ENCODE data around the gene TTC16.

The TTC16 gene

GRCh38 chr9:127717766-127718165 is 1.9 kb downstream of the TTC16 start:
- no peak overlapping the region for H3K4me3 ChIP-seq (ENCODE audit: low read depth, low read length)
- DNase-seq (ENCODE audit: low read depth): no peak
- TF ChIP-seq CTCF (conservative IDR thresholded peaks at IDR 0.05; ENCODE audit: low read depth, low read length): no peak

DNA sequence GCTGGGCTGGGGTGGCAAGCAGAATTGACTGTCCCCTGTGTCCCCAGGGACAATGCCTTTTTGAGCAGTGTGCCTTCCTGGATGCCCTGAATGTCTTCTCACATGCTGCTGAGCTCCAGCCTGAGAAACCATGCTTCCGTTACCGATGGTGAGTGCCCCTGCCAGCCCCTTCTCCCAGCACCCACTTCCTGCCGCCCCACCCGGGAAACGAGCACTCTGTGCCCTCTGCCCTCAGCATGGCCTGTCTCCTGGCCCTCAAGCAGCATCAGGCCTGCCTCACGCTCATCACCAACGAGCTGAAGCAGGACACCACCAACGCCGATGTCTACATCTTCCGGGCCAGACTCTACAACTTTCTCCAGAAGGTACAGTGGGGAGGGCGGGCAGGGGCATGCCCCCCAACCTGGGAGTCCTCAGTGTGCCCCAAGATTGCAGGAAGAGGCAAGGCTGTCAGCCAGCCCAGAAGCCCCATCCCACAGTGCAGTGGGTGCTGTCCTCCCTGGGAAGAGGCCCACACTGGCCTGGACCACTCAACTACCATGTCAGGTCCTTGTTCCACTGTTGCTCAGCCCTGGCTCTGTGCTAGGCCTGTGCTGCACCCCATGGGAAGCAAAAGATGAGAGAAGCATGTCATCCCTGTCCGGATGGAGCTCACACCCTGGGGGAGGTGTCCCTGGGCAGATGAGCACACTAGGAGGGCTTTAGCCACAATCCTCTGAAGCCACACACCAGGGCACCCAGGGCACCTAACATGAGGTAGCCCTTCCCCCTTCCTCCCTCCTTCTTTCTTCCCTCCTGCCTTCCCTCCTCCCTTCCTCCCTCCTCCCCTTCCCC is 4.4 kb downstream of the TTC16 start:
- TF ChIP-seq CTCF (conservative IDR thresholded peaks at IDR 0.05; ENCODE audit: low read depth, low read length): no peak
- H3K4me3 ChIP-seq (ENCODE audit: low read depth, low read length): no peak overlapping the region
- DNase-seq (ENCODE audit: low read depth): no peak

DNA sequence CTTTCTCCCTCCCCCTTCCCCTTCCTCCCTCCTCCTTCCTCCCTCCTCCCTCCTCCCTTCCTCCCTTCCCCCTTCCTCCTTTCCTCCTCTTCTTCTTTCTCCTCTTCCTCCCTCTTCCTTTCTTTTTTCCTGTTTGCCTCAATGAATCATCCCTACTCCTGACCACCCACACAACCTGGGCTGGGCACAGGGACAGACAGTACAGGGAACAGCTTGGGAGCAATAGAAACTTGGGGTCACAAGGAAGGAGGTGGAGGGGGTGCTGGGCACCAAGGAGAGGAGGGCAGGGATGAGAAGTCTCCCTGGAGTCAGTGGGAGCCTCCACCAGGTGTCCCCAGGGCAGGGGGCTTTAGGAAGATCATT is 5.0 kb downstream of the TTC16 start:
- no peak for TF ChIP-seq CTCF (conservative IDR thresholded peaks at IDR 0.05; ENCODE audit: low read depth, low read length)
- no peak overlapping the region for H3K4me3 ChIP-seq (ENCODE audit: low read depth, low read length)
- DNase-seq (ENCODE audit: low read depth): no peak

GRCh38 chr9:127721391-127721821 is 5.5 kb downstream of the TTC16 start:
- TF ChIP-seq CTCF (conservative IDR thresholded peaks at IDR 0.05; ENCODE audit: low read depth, low read length): no peak
- no peak overlapping the region for H3K4me3 ChIP-seq (ENCODE audit: low read depth, low read length)
- no peak for DNase-seq (ENCODE audit: low read depth)

GRCh38 chr9:127722055-127722745 is 6.3 kb downstream of the TTC16 start:
- DNase-seq (ENCODE audit: low read depth): no peak
- TF ChIP-seq CTCF (conservative IDR thresholded peaks at IDR 0.05; ENCODE audit: low read depth, low read length): no peak

GRCh38 chr9:127723013-127723412 is 7.1 kb downstream of the TTC16 start:
- H3K4me3 ChIP-seq (ENCODE audit: low read depth, low read length): no peak overlapping the region
- no peak for TF ChIP-seq CTCF (conservative IDR thresholded peaks at IDR 0.05; ENCODE audit: low read depth, low read length)
- DNase-seq (ENCODE audit: low read depth): no peak

More at GRCh38 chr9:127722055-127722745, 6.3 kb downstream of the TTC16 start:
- H3K4me3 ChIP-seq (ENCODE audit: low read depth, low read length): no peak overlapping the region

Measured in choroid plexus epithelial cell (primary cell).